GM23338 (cell line): ENCODE data around the gene HSPH1.

Experiments
- CREB1 ChIP-seq: fragments of 250-450 bp; sonication (Bioruptor Pico); IDR thresholded peaks from 2 replicates; pipeline ENCODE4 v1.5.0; 2020; ENCODE audit warnings: low read depth, mild to moderate bottlenecking, moderate library complexity
- EZH2 ChIP-seq: fragments of 200-600 bp; sonication (generic); IDR thresholded peaks from one replicate; pipeline ENCODE4 v1.8.0; 2017; ENCODE audit warnings: antibody characterized with exemption, mild to moderate bottlenecking, low read depth; ENCODE audit not compliant: unreplicated experiment
- JUNB ChIP-seq: IDR thresholded peaks from one replicate; pipeline ENCODE4 v1.6.1; 2016; ENCODE audit warnings: antibody characterized with exemption; ENCODE audit not compliant: unreplicated experiment
- POLR2AphosphoS5 ChIP-seq: IDR thresholded peaks from 2 replicates; pipeline ENCODE4 v1.6.1; 2016; ENCODE audit warnings: antibody characterized with exemption, low read depth
- TF ChIP-seq, protein P1 (sequence below), 2 experiments: fragments of 200-600 bp in 1 of 2; sonication (generic) in 1 of 2; conservative IDR thresholded peaks; 2 replicates each; pipeline versions ENCODE4 v1.5.1 to v1.6.1; 2016 to 2017; ENCODE audit warnings: antibody characterized with exemption in 2 of 2, low read depth in 2 of 2, mild to moderate bottlenecking in 2 of 2, moderate library complexity in 1 of 2
- TF ChIP-seq, protein P2 (sequence below): IDR thresholded peaks from one replicate; pipeline ENCODE4 v1.6.1; 2018; ENCODE audit warnings: antibody characterized with exemption; ENCODE audit not compliant: unreplicated experiment

- TF ChIP-seq EZH2 = no peak
- TF ChIP-seq, protein P1, sequence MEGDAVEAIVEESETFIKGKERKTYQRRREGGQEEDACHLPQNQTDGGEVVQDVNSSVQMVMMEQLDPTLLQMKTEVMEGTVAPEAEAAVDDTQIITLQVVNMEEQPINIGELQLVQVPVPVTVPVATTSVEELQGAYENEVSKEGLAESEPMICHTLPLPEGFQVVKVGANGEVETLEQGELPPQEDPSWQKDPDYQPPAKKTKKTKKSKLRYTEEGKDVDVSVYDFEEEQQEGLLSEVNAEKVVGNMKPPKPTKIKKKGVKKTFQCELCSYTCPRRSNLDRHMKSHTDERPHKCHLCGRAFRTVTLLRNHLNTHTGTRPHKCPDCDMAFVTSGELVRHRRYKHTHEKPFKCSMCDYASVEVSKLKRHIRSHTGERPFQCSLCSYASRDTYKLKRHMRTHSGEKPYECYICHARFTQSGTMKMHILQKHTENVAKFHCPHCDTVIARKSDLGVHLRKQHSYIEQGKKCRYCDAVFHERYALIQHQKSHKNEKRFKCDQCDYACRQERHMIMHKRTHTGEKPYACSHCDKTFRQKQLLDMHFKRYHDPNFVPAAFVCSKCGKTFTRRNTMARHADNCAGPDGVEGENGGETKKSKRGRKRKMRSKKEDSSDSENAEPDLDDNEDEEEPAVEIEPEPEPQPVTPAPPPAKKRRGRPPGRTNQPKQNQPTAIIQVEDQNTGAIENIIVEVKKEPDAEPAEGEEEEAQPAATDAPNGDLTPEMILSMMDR (conservative IDR thresholded peaks at IDR 0.05; ENCODE audit: low read depth in 2 of 2) = no peak
- TF ChIP-seq CREB1 (CRISPR knock-in tag) = no peak
- TF ChIP-seq, protein P2, sequence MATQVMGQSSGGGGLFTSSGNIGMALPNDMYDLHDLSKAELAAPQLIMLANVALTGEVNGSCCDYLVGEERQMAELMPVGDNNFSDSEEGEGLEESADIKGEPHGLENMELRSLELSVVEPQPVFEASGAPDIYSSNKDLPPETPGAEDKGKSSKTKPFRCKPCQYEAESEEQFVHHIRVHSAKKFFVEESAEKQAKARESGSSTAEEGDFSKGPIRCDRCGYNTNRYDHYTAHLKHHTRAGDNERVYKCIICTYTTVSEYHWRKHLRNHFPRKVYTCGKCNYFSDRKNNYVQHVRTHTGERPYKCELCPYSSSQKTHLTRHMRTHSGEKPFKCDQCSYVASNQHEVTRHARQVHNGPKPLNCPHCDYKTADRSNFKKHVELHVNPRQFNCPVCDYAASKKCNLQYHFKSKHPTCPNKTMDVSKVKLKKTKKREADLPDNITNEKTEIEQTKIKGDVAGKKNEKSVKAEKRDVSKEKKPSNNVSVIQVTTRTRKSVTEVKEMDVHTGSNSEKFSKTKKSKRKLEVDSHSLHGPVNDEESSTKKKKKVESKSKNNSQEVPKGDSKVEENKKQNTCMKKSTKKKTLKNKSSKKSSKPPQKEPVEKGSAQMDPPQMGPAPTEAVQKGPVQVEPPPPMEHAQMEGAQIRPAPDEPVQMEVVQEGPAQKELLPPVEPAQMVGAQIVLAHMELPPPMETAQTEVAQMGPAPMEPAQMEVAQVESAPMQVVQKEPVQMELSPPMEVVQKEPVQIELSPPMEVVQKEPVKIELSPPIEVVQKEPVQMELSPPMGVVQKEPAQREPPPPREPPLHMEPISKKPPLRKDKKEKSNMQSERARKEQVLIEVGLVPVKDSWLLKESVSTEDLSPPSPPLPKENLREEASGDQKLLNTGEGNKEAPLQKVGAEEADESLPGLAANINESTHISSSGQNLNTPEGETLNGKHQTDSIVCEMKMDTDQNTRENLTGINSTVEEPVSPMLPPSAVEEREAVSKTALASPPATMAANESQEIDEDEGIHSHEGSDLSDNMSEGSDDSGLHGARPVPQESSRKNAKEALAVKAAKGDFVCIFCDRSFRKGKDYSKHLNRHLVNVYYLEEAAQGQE = no peak
- no peak for TF ChIP-seq POLR2AphosphoS5
- no peak for TF ChIP-seq JUNB
Measured at GRCh38 chr13:31138515-31138914, 23.2 kb downstream of the HSPH1 start.
